Gastroesophageal sphincter (tissue), 4 donors: ENCODE data around the gene ZNF331. TPM values are rescaled to one million over a fixed set of nuclear protein-coding genes. Genes with fewer than 3 reads are reported as not detected.

Experiments used
- ATAC-seq: fragments of 150-250 bp; one replicate; pipeline ENCODE4 v1.9.1; 2016; ENCODE audit warnings: mild to moderate bottlenecking, moderate library complexity
- H3K27ac ChIP-seq, 4 donors: fragments of 200-600 bp; sonication (generic) in 3 of 4; 1 replicate in 3 of 4; 2 replicates in 1 of 4; pipeline ENCODE4 v1.5.1; 2016 to 2019
- H3K27me3 ChIP-seq: fragments of 200-600 bp; sonication (generic); one replicate; pipeline ENCODE4 v1.5.1; 2019
- H3K36me3 ChIP-seq, 2 donors: fragments of 200-600 bp; sonication (generic); one replicate each; pipeline ENCODE4 v1.5.1; 2019; ENCODE audit warnings: control low read depth in 1 of 2
- H3K4me1 ChIP-seq, 3 donors: fragments of 200-600 bp; sonication (generic); 1 replicate in 2 of 3; 2 replicates in 1 of 3; pipeline ENCODE4 v1.5.1; 2016 to 2019; ENCODE audit warnings: control low read depth in 2 of 3
- H3K4me3 ChIP-seq, 2 donors: fragments of 200-600 bp; sonication (generic); one replicate each; pipeline ENCODE4 v1.5.1; 2019; ENCODE audit warnings: mild to moderate bottlenecking in 1 of 2, moderate library complexity in 1 of 2
- H3K9me3 ChIP-seq, 3 donors: fragments of 200-600 bp; sonication (generic); one replicate each; pipeline ENCODE4 v1.5.1; 2017 to 2019; ENCODE audit warnings: control low read depth in 2 of 3
- CTCF ChIP-seq, 4 experiments: fragments of 200-600 bp in 2 of 4; fragments of 450-650 bp in 2 of 4; sonication (generic) in 1 of 4; IDR thresholded peaks; one replicate each; pipeline ENCODE4 v1.5.1; 2017 to 2019; ENCODE audit warnings: antibody characterized with exemption in 4 of 4, mild to moderate bottlenecking in 2 of 4, moderate library complexity in 2 of 4
- EP300 ChIP-seq: sonication (generic); formaldehyde crosslinking; IDR thresholded peaks from one replicate; pipeline ENCODE4 v1.6.1; 2017; ENCODE audit warnings: antibody characterized with exemption, mild to moderate bottlenecking
- POLR2A ChIP-seq, 2 donors: fragments of 450-650 bp; IDR thresholded peaks; one replicate each; pipeline ENCODE4 v1.6.1; 2017; ENCODE audit warnings: antibody characterized with exemption in 2 of 2, mild to moderate bottlenecking in 2 of 2, moderate library complexity in 1 of 2
- POLR2AphosphoS5 ChIP-seq: sonication (generic); formaldehyde crosslinking; IDR thresholded peaks from one replicate; pipeline ENCODE4 v1.6.1; 2017; ENCODE audit warnings: antibody characterized with exemption
- whole genome bisulfite sequencing, 2 donors: methylation state at CpG; one replicate each; pipeline ENCODE4 v1.1.5; 2018; ENCODE audit warnings: low coverage in 1 of 2; 5-methylcytosine and 5-hydroxymethylcytosine counted together
- total RNA-seq, 4 donors: library from RNA; depleted of rRNA; stranded (reverse); fragments of >200 nt; gene quantifications; one replicate each; pipeline ENCODE4 v1.1.0, GENCODE V29; 2016

Gene ZNF331
- total RNA-seq, 4 donors from 2014 or later: 23.9 to 29.2 (median 26.1) TPM

GRCh38 chr19:53596056-53596455 is 58.1 kb downstream of the ZNF331 start:
- Histone ChIP-seq H3K27me3 (peaks cover 13% of the 10 kb centered on the region), H3K4me1 (no peaks in the 10 kb centered on the region), H3K36me3 (no peaks in the 10 kb centered on the region), H3K27ac (no peak overlapping the region), H3K4me3 (no peak overlapping the region), H3K9me3 (no peaks in the 10 kb centered on the region)
- 56 to 58% methylated on average over 6 of the region's 9 CpGs for WGBS, 2 donors
- ATAC-seq: no peak
- no peak for TF ChIP-seq POLR2A (IDR thresholded peaks at IDR 0.05)
- no peak for TF ChIP-seq CTCF (IDR thresholded peaks at IDR 0.05)
- TF ChIP-seq EP300: no peak
- no peak for TF ChIP-seq POLR2AphosphoS5

GRCh38 chr19:53597023-53597422 is 59.1 kb downstream of the ZNF331 start:
- WGBS, 2 donors: 55% methylated on average over 4 of the region's 12 CpGs; no CpG with 5 or more reads in 1 of the 2 donors
- Histone ChIP-seq H3K27me3 (peaks cover 13% of the 10 kb centered on the region), H3K27ac (no peak overlapping the region), H3K36me3 (no peaks in the 10 kb centered on the region), H3K4me3 (no peak overlapping the region), H3K4me1 (no peaks in the 10 kb centered on the region), H3K9me3 (no peaks in the 10 kb centered on the region)
- no peak for ATAC-seq
- TF ChIP-seq EP300: no peak
- TF ChIP-seq POLR2A (IDR thresholded peaks at IDR 0.05): no peak
- TF ChIP-seq CTCF (IDR thresholded peaks at IDR 0.05): no peak
- no peak for TF ChIP-seq POLR2AphosphoS5

DNA sequence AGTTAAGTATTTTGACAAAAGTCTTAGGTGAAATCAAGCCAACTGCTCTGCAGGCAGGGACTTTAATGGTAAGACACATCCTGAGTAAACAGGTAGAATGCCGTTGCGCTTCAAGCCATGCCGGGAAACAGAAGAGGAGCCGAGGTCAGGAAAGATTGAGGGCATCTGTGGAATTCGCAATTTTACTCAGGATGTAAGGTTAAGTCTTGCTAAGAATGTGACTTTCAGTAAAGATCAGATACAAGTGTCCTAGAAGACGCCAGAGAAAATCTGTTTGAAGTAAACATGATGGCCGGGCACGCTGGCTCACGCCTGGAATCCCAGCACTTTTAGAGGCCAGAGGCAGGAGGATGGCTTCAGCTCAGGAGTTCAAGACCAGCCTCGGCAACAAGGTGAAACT is 60.4 kb downstream of the ZNF331 start:
- H3K9me3 ChIP-seq: no peaks in the 10 kb centered on the region
- no peak overlapping the region for H3K4me3 ChIP-seq
- peaks cover 13% of the 10 kb centered on the region for H3K27me3 ChIP-seq
- H3K4me1 ChIP-seq: no peaks in the 10 kb centered on the region
- TF ChIP-seq POLR2AphosphoS5 (no peak), POLR2A (IDR thresholded peaks at IDR 0.05) (no peak), EP300 (no peak), CTCF (IDR thresholded peaks at IDR 0.05) (no peak)
- WGBS, 2 donors: 65 to 83% methylated on average over 5 to 10 of the region's 10 CpGs
- no peaks in the 10 kb centered on the region for H3K36me3 ChIP-seq
- no peak for ATAC-seq
- no peak overlapping the region for H3K27ac ChIP-seq

DNA sequence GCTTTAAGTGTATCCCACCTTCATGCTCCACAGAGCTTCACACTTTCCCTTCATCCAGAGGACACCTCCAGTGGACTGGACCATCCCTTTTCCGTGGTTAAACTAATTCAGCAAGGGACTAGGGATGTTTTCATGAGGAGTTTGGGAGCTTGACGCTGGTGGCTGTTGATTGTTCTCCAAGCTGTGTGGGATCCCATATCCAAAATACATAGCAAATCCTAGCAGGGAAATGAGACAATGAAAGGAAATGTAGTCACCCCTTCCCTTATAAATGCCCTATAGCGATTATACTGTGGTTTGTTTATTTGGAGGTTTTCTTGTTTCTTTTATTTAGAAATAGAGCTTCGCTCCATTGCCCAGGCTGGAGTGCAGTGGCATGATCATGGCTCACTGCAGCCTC is 62.3 kb downstream of the ZNF331 start:
- ATAC-seq: no peak
- no peak overlapping the region for H3K27ac ChIP-seq
- H3K27me3 ChIP-seq: peaks cover 18% of the 10 kb centered on the region
- no peaks in the 10 kb centered on the region for H3K9me3 ChIP-seq
- no peak for TF ChIP-seq POLR2AphosphoS5
- TF ChIP-seq POLR2A (IDR thresholded peaks at IDR 0.05): no peak
- TF ChIP-seq CTCF (IDR thresholded peaks at IDR 0.05): no peak
- no peak for TF ChIP-seq EP300
- 74 to 78% methylated on average over 3 to 4 of the region's 4 CpGs for WGBS, 2 donors
- H3K4me3 ChIP-seq: no peak overlapping the region
- H3K4me1 ChIP-seq: no peaks in the 10 kb centered on the region
- no peaks in the 10 kb centered on the region for H3K36me3 ChIP-seq

DNA sequence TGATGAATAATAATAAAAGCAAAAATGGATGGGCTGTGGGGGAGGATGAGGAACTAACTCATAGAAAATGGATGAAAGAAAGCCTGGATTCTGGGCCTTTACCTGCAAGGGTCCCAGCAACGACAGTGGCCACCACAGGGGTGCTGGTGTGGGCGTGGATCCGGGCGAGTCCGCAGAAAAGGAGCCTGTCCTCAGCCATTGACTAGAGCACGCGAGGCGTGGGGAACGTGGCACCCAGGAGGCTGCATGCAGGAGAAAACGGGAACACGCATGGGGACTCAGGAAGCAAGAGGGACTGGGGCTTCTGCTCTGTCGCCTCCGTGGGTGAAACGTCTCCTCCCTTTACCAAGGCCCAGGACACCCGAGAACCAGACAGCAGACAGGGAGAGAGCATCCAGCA is 68.1 kb downstream of the ZNF331 start:
- Histone ChIP-seq H3K4me3 (no peak overlapping the region), H3K36me3 (no peaks in the 10 kb centered on the region), H3K9me3 (no peaks in the 10 kb centered on the region), H3K4me1 (no peaks in the 10 kb centered on the region), H3K27me3 (peaks cover 24% of the 10 kb centered on the region), H3K27ac (no peak overlapping the region)
- TF ChIP-seq EP300 (no peak), POLR2A (IDR thresholded peaks at IDR 0.05) (no peak), POLR2AphosphoS5 (no peak), CTCF (IDR thresholded peaks at IDR 0.05) (no peak)
- WGBS, 2 donors: 76% methylated on average over 14 of the region's 15 CpGs; no CpG with 5 or more reads in 1 of the 2 donors
- ATAC-seq: no peak
